Pancreas (tissue), 10 donors: Measurements from ENCODE around the gene ARHGDIG. TPM values are rescaled to one million over a fixed set of nuclear protein-coding genes. Genes with fewer than 3 reads are reported as not detected.
A peak's percentile ranks its signal among the peaks of the same experiment; 100 is the strongest.

Experiments used
- ATAC-seq, 4 donors: fragments of 200-7000 bp; cut with Tn5 transposase; one replicate each; pipeline versions ENCODE4 v1.8.0 to v1.9.1; 2020; ENCODE audit warnings: mild to moderate bottlenecking in 4 of 4, moderate library complexity in 4 of 4
- DNase-seq, 6 donors: peaks; one replicate each; pipeline ENCODE4 v3.0.0-alpha.2; 2020
- FAIRE-seq: peaks from 2 replicates; lab custom pipeline; 2012; peaks lifted over from hg19 to GRCh38; lab: Jason Lieb, UNC
- H3K27ac ChIP-seq, 4 donors: fragments of 200-600 bp; sonication (generic); 1 replicate in 3 of 4; 2 replicates in 1 of 4; pipeline versions ENCODE4 v1.5.0 to v1.8.0; 2020
- H3K27me3 ChIP-seq, 4 donors: fragments of 200-600 bp; one replicate each; pipeline ENCODE4 v1.8.0; 2021
- H3K36me3 ChIP-seq, 3 donors: fragments of 200-600 bp; sonication (generic) in 1 of 3; one replicate each; pipeline versions ENCODE4 v1.5.0 to v1.8.0; 2020 to 2021
- H3K4me1 ChIP-seq, 3 donors: fragments of 200-600 bp; one replicate each; pipeline ENCODE4 v1.8.0; 2021
- H3K4me3 ChIP-seq, 4 donors: fragments of 200-600 bp; sonication (generic) in 2 of 4; one replicate each; pipeline versions ENCODE4 v1.5.0 to v1.8.0; 2020 to 2021
- H3K9me3 ChIP-seq, 4 donors: fragments of 200-600 bp; one replicate each; pipeline ENCODE4 v1.8.0; 2021
- WGBS, 2 donors: extraction: QIAGEN DNeasy Blood & Tissue Kit; methylation state at CpG; one replicate each; pipeline ENCODE4 v1.1.7; 2013; 5-methylcytosine and 5-hydroxymethylcytosine counted together
- intact Hi-C, 3 donors: fragments of 100-400 bp; cut with DNase I; formaldehyde crosslinking; loops; one replicate each; pipeline versions ENCODE4 v1.11.1 to v1.14.2; 2022
- polyA plus RNA-seq, 2 donors: library from polyadenylated mRNA; stranded (reverse); fragments of 200-250 nt; gene quantifications; one replicate each; pipeline ENCODE4 v1.2.3, GENCODE V29; 2013
- total RNA-seq, 6 donors: library from RNA; stranded (reverse); fragmentation: NEBNext Ultra II Directional in 4 of 6; extraction: Animal tissue kit (Norgen Biotek cat#: 25700) in 4 of 6; gene quantifications; one replicate each; pipeline versions ENCODE4 v1.2.1 to v1.2.4, GENCODE V29; 2021 to 2023
- TF ChIP-seq, protein P1 (sequence below), 4 donors: fragments of 200-600 bp; sonication (generic) in 3 of 4; IDR thresholded peaks; one replicate each; pipeline versions ENCODE4 v1.5.0 to v1.8.0; 2021; ENCODE audit warnings: antibody characterized with exemption in 4 of 4
- donor health status: healthy with polysubstance abuse.
- donor health status: DM: no; HTN: no; CAD: no; lungs with moderate emphysema.
- donor health status: DM: no; HTN: no; CAD: no.
- donor health status: control.
- donor health status: control.
- donor health status: Bipolar disorder and iron deficiency.
- donor health status: DM: yes; HTN: yes; CAD: no.
- donor health status: DM: no; HTN: no; CAD: no.
- donor health status: DM: no; HTN: no; CAD: no.
- donor health status: DM: yes; HTN: yes; CAD: no.

ARHGDIG gene
- total and polyA plus RNA-seq, 8 donors: 5.6 to 165 (median 50.7) TPM

DNA sequence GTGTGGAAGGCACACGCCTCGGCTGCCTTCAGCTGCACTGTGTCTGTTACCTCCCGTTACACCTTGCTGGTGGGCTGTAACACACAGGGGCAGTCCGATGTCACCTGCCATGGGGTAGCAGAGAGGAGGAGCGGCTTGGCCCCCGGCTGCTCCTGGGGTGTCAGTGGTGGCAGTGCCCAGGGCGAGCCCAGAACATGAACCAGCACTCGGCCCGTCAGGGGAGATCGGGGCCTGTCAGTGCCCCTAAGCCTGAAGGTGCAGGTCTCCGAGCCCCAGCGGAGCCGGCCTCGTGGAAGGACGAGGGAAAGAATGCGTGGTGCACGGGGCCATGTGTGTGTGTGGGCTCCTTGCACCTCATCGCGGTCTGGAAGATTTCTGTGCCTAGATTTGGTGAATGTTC lies 20.1 kb upstream of the ARHGDIG start:
- FAIRE-seq (no peak), ATAC-seq (no peak), DNase-seq (no peak)
- peaks cover 0 to 7% (median 0%) of the 10 kb centered on the region in 3 donors for H3K4me1 ChIP-seq
- no peaks in the 10 kb centered on the region for H3K27me3 ChIP-seq
- no peaks in the 10 kb centered on the region for H3K9me3 ChIP-seq
- WGBS, 2 donors: 96 to 97% methylated on average over 19 of the region's 19 CpGs
- peaks cover 0 to 53% (median 13%) of the 10 kb centered on the region in 3 donors for H3K36me3 ChIP-seq
- TF ChIP-seq, protein P1, sequence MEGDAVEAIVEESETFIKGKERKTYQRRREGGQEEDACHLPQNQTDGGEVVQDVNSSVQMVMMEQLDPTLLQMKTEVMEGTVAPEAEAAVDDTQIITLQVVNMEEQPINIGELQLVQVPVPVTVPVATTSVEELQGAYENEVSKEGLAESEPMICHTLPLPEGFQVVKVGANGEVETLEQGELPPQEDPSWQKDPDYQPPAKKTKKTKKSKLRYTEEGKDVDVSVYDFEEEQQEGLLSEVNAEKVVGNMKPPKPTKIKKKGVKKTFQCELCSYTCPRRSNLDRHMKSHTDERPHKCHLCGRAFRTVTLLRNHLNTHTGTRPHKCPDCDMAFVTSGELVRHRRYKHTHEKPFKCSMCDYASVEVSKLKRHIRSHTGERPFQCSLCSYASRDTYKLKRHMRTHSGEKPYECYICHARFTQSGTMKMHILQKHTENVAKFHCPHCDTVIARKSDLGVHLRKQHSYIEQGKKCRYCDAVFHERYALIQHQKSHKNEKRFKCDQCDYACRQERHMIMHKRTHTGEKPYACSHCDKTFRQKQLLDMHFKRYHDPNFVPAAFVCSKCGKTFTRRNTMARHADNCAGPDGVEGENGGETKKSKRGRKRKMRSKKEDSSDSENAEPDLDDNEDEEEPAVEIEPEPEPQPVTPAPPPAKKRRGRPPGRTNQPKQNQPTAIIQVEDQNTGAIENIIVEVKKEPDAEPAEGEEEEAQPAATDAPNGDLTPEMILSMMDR (IDR thresholded peaks at IDR 0.05): no peak
- intact Hi-C loops: no loop called here
- no peak overlapping the region for H3K27ac ChIP-seq
- H3K4me3 ChIP-seq: no peak overlapping the region

DNA sequence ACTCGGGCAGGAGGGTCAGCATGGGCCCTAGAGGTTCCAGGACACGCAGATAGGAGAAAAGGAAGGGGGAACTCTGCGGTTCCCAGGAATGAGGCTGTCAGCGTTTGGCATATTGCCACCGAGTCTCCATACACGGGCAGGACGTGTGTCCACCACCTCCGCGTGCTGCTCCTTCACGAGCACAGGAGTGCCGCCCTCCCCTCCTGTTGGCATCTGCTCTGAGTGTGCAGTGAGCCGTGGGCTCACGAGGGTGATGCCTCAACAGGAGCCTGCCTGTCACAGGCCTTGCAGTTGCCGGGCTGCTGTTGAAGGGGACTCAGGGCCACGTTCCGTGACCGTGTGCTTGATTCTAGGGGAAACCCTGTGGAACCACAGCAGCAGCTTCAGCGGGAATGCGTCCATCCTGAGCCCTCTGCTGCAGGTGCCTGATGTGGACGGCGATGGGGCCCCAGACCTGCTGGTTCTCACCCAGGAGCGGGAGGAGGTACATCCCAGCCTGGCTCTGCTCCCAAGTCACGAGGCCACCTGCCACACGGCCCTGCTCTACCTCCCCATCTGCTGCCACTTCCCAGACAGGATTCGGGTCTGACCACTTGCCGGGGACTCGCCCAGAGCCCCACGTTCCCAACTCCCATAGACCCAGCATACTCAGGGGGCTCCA lies 19.2 kb upstream of the ARHGDIG start:
- ATAC-seq: peak; percentile 67 to 92 (median 80)
- Histone ChIP-seq H3K27ac (no peak overlapping the region), H3K9me3 (no peaks in the 10 kb centered on the region), H3K4me3 (no peak overlapping the region), H3K27me3 (no peaks in the 10 kb centered on the region), H3K36me3 (peaks cover 0 to 51% (median 13%) of the 10 kb centered on the region in 3 donors), H3K4me1 (peaks cover 0 to 7% (median 0%) of the 10 kb centered on the region in 3 donors)
- WGBS, 2 donors: 43 to 49% methylated on average over 27 to 28 of the region's 28 CpGs
- intact Hi-C loops: no loop called here
- TF ChIP-seq, protein P1 (IDR thresholded peaks at IDR 0.05): no peak
- DNase-seq: peak; percentile 58 to 86 (median 80)
- FAIRE-seq: no peak

DNA sequence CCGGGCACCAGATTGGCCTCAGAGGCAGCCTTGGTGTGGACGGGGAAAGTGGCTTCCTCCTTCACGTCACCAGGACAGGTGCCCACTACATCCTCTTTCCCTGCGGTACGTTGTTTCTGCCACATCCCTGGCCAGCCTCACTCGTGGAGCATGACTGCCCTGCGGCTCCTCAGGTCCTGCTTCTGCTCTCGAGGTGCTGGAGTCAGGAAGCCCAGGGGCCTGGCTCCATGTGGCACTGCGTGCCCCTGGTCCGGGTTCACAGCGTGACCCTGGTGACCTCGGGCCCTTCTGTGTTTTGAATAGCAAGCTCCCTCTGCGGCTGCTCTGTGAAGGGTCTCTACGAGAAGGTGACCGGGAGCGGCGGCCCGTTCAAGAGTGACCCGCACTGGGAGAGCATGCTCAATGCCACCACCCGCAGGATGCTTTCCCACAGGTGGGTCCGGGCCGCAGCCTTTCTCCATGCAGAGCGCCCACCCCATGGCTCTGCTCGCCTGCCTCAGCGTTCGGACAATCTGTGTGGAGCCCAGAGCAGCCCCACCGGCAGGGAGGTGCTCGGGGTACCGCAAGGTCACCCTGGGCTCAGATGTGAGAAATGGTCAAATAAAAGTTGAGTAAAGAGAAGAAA lies 18.2 kb upstream of the ARHGDIG start:
- peaks cover 0 to 51% (median 13%) of the 10 kb centered on the region in 3 donors for H3K36me3 ChIP-seq
- ATAC-seq (no peak), FAIRE-seq (no peak), DNase-seq (peak in 1 of 6 donors; percentile 33)
- no peaks in the 10 kb centered on the region for H3K27me3 ChIP-seq
- H3K4me3 ChIP-seq: no peak overlapping the region
- intact Hi-C loops: no loop called here
- no peaks in the 10 kb centered on the region for H3K9me3 ChIP-seq
- H3K27ac ChIP-seq: no peak overlapping the region
- peaks cover 0 to 7% (median 0%) of the 10 kb centered on the region in 3 donors for H3K4me1 ChIP-seq
- TF ChIP-seq, protein P1 (IDR thresholded peaks at IDR 0.05): no peak
- 93 to 94% methylated on average over 29 of the region's 29 CpGs for WGBS, 2 donors

DNA sequence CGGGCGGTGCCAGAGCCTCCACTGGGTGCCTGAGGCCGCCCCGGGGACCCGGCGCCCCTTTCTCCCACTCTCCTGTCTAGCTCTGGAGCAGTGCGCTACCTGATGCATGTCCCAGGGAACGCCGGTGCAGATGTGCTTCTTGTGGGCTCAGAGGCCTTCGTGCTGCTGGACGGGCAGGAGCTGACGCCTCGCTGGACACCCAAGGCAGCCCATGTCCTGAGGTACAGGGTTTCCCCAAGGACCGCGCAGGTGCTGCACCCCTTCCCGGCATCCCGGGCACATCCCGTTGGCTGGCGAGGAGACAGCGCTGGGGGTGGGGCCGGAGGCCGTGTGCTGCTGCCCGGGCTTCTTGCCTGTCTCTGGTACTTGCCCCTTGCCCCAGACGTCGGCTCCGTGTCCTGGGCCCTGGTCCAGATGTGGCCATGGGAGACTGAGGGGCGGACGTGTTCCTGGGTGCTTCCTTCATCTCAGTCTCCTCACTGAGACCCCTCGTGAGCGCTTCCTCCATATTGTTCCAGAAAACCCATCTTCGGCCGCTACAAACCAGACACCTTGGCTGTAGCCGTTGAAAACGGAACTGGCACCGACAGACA lies 17.1 kb upstream of the ARHGDIG start:
- H3K9me3 ChIP-seq: no peaks in the 10 kb centered on the region
- H3K4me1 ChIP-seq: peaks cover 0 to 7% (median 2%) of the 10 kb centered on the region in 3 donors
- H3K4me3 ChIP-seq: no peak overlapping the region
- no peak for FAIRE-seq
- DNase-seq: peak in 3 of 6 donors; percentile 12 to 68 (median 30)
- 95 to 97% methylated on average over 35 of the region's 35 CpGs for WGBS, 2 donors
- intact Hi-C loops: no loop called here
- TF ChIP-seq, protein P1 (IDR thresholded peaks at IDR 0.05): no peak
- peaks cover 0 to 51% (median 13%) of the 10 kb centered on the region in 3 donors for H3K36me3 ChIP-seq
- no peaks in the 10 kb centered on the region for H3K27me3 ChIP-seq
- ATAC-seq: no peak
- H3K27ac ChIP-seq: no peak overlapping the region
